B cell (primary cell): ENCODE results near the gene FKBP15. TPM values are rescaled to one million over a fixed set of nuclear protein-coding genes. Genes with fewer than 3 reads are reported as not detected.

Experiments used
- ATAC-seq: fragments of 200-7000 bp; cut with Tn5 transposase; one replicate; pipeline ENCODE4 v1.10.0; 2021; ENCODE audit warnings: low read depth, mild to moderate bottlenecking, moderate number of reproducible peaks, moderate library complexity
- CTCF ChIA-PET: fragments of 350-600 bp; sonication (Branson Sonifier 250); formaldehyde crosslinking; loops from one replicate; lab custom pipeline; 2021; ENCODE audit warnings: antibody characterized with exemption, inconsistent platforms; lab: Charles Lee
- POLR2A ChIA-PET: fragments of 350-600 bp; sonication (Branson Sonifier 250); formaldehyde crosslinking; loops from one replicate; lab custom pipeline; 2021; ENCODE audit warnings: antibody characterized with exemption; lab: Charles Lee
- DNase-seq: peaks from one replicate; pipeline ENCODE4 v3.0.0; 2013
- H2AFZ ChIP-seq: 2 replicates; pipeline ENCODE4 v1.6.1; 2012; ENCODE audit warnings: mild to moderate bottlenecking, low read depth, low read length; ENCODE audit not compliant: insufficient read depth, poor library complexity, severe bottlenecking
- H3K27ac ChIP-seq, 2 donors: 1 replicate in 1 of 2; 2 replicates in 1 of 2; pipeline ENCODE4 v1.5.1; 2012 to 2013; ENCODE audit warnings: low read length in 2 of 2, mild to moderate bottlenecking in 2 of 2, moderate library complexity in 1 of 2
- H3K27me3 ChIP-seq, 4 experiments: fragments of 200-600 bp in 1 of 4; sonication (generic) in 1 of 4; replicated peaks in 1 of 4; 1 replicate in 2 of 4; 2 replicates in 2 of 4; pipeline versions ENCODE4 v1.6.1 to v1.7.0; 2013 to 2016; ENCODE audit warnings: low read length in 3 of 4, mild to moderate bottlenecking in 2 of 4, mixed read lengths in 1 of 4, moderate library complexity in 1 of 4; ENCODE audit not compliant: insufficient read depth in 4 of 4, control insufficient read depth in 3 of 4; ENCODE audit errors: control extremely low read depth in 1 of 4
- H3K36me3 ChIP-seq, 2 experiments: replicated peaks in 1 of 2; 1 replicate in 1 of 2; 2 replicates in 1 of 2; pipeline versions ENCODE4 v1.6.1 to v1.7.1; 2013; ENCODE audit warnings: low read length in 1 of 2; ENCODE audit not compliant: insufficient read depth in 2 of 2, control insufficient read depth in 1 of 2; ENCODE audit errors: control extremely low read depth in 1 of 2, extremely low read depth in 1 of 2
- H3K4me1 ChIP-seq, 2 donors: fragments of 200-600 bp in 1 of 2; sonication (generic) in 1 of 2; 1 replicate in 1 of 2; 2 replicates in 1 of 2; pipeline versions ENCODE4 v1.5.1 to v1.6.1; 2013 to 2017; ENCODE audit warnings: low read length in 2 of 2; ENCODE audit not compliant: control insufficient read depth in 2 of 2, insufficient read depth in 2 of 2
- H3K4me2 ChIP-seq: replicated peaks from 2 replicates; pipeline ENCODE3; 2012; ENCODE audit warnings: mild to moderate bottlenecking, low read depth, low read length; ENCODE audit not compliant: poor library complexity, severe bottlenecking
- H3K4me3 ChIP-seq, 5 experiments: fragments of 200-600 bp in 1 of 5; sonication (generic) in 1 of 5; 1 replicate in 3 of 5; 2 replicates in 2 of 5; pipeline versions ENCODE4 v1.5.1 to v1.7.0; 2011 to 2016; ENCODE audit warnings: low read length in 4 of 5, mild to moderate bottlenecking in 4 of 5, low read depth in 2 of 5, control low read depth in 1 of 5, moderate library complexity in 1 of 5; ENCODE audit not compliant: insufficient read depth in 1 of 5; ENCODE audit errors: control extremely low read depth in 1 of 5, extremely low read depth in 1 of 5
- H3K79me2 ChIP-seq: fragments of 200-600 bp; sonication (generic); one replicate; pipeline ENCODE4 v1.6.0; 2016; ENCODE audit warnings: low read length; ENCODE audit not compliant: control insufficient read depth, insufficient read depth
- H3K9ac ChIP-seq: fragments of 200-600 bp; sonication (generic); 2 replicates; pipeline ENCODE4 v1.6.1; 2017; ENCODE audit warnings: mild to moderate bottlenecking, low read length, moderate library complexity
- H3K9me3 ChIP-seq, 3 donors: one replicate each; pipeline versions ENCODE4 v1.6.1 to v1.7.1; 2013; ENCODE audit warnings: low read length in 2 of 3; ENCODE audit not compliant: control insufficient read depth in 2 of 3, insufficient read depth in 1 of 3; ENCODE audit errors: control extremely low read depth in 1 of 3
- H4K20me1 ChIP-seq: 2 replicates; pipeline ENCODE4 v1.6.0; 2012; ENCODE audit warnings: mild to moderate bottlenecking, low read length; ENCODE audit not compliant: insufficient read depth, control insufficient read depth, poor library complexity, severe bottlenecking
- H3K27ac Mint-ChIP-seq: one replicate; pipeline ENCODE4 v1.8.0; 2021; ENCODE audit warnings: mixed read lengths
- H3K27me3 Mint-ChIP-seq: one replicate; pipeline ENCODE4 v1.8.0; 2021; ENCODE audit warnings: mixed read lengths
- H3K4me1 Mint-ChIP-seq: one replicate; pipeline ENCODE4 v1.8.0; 2021; ENCODE audit warnings: mixed read lengths
- H3K4me3 Mint-ChIP-seq: one replicate; pipeline ENCODE4 v1.8.0; 2021; ENCODE audit warnings: mixed read lengths
- H3K9me3 Mint-ChIP-seq: one replicate; pipeline ENCODE4 v1.8.0; 2022; ENCODE audit warnings: mixed read lengths; ENCODE audit not compliant: insufficient read depth
- CTCF ChIP-seq: fragments of 200-600 bp; IDR thresholded peaks from one replicate; pipeline ENCODE4 v1.8.0; 2022; ENCODE audit warnings: antibody characterized with exemption, mild to moderate bottlenecking
- EZH2 ChIP-seq: IDR thresholded peaks from 2 replicates; pipeline ENCODE4 v1.6.1; 2012; ENCODE audit warnings: borderline replicate concordance, low read depth, mild to moderate bottlenecking, moderate library complexity, low read length; ENCODE audit not compliant: insufficient read depth, poor library complexity, severe bottlenecking
- WGBS: methylation state at CpG from one replicate; pipeline ENCODE4 v1.1.5; 2013; ENCODE audit warnings: missing lambda C conversion rate; ENCODE audit not compliant: insufficient coverage; 5-methylcytosine and 5-hydroxymethylcytosine counted together
- intact Hi-C: fragments of 100-400 bp; cut with micrococcal nuclease; formaldehyde crosslinking; loops from one replicate; pipeline ENCODE4 v1.10.0; 2022
- polyA plus RNA-seq: library from polyadenylated mRNA; depleted of rRNA; stranded (reverse); fragments of >200 nt; gene quantifications from 2 replicates; pipeline ENCODE4 v1.2.3, GENCODE V29; 2012
- total RNA-seq, 2 donors: library from RNA; stranded (reverse); fragments of 120-200 nt in 1 of 2; gene quantifications; 1 replicate in 1 of 2; 2 replicates in 1 of 2; pipeline versions ENCODE4 v1.2.3 to v1.2.4, GENCODE V29; 2013 to 2022

FKBP15 gene
- total and polyA plus RNA-seq, 2 donors (not counting 1 experiment from before 2014, with no cell fraction given) = 21.1 to 40.6 TPM

DNA sequence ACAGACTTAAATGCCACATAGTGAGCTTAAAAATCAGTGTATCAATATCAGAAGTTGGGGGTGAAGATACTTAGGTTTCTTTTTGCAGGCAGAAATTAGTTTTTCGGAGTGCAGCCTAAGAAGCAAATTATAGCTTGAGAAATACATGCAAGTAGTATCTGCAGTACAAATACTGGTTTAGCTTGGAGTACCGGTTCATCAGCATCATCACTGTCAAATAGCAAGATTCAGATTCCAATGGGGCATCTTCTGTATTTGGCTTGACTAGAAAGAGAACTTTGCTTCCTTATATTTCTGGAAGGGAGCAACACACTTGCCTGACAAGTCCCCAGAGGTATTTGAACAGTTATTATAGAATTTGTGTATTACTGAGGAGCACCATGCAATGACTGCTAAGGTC is 20.1 kb upstream of the FKBP15 start:
- Histone ChIP-seq H3K9ac (no peak overlapping the region), H3K9me3 (no peaks in the 10 kb centered on the region), H3K4me2 (no peak overlapping the region), H3K36me3 (no peaks in the 10 kb centered on the region), H3K4me1 (no peaks in the 10 kb centered on the region), H4K20me1 (no peaks in the 10 kb centered on the region), H3K27me3 (no peaks in the 10 kb centered on the region), H3K79me2 (no peaks in the 10 kb centered on the region), H3K4me3 (no peak overlapping the region), H3K27ac (no peak overlapping the region), H2AFZ (no peak overlapping the region)
- ATAC-seq (no peak), DNase-seq (no peak)
- Mint-ChIP-seq H3K27me3 (no peaks in the 10 kb centered on the region), H3K9me3 (no peaks in the 10 kb centered on the region), H3K27ac (no peak overlapping the region), H3K4me3 (no peak overlapping the region), H3K4me1 (no peaks in the 10 kb centered on the region)
- ChIA-PET POLR2A (no interaction called here), CTCF (no interaction called here)
- WGBS = 100% methylated on average over 1 of the region's 2 CpGs
- intact Hi-C loops = no loop called here
- TF ChIP-seq CTCF (no peak), EZH2 (no peak)

- Histone ChIP-seq H4K20me1 (no peaks in the 10 kb centered on the region), H3K4me1 (no peaks in the 10 kb centered on the region), H2AFZ (no peak overlapping the region), H3K9me3 (no peaks in the 10 kb centered on the region), H3K36me3 (no peaks in the 10 kb centered on the region), H3K4me2 (no peak overlapping the region), H3K27me3 (no peaks in the 10 kb centered on the region), H3K79me2 (no peaks in the 10 kb centered on the region), H3K4me3 (no peak overlapping the region), H3K9ac (no peak overlapping the region), H3K27ac (no peak overlapping the region)
- POLR2A ChIA-PET = no interaction called here
- Mint-ChIP-seq H3K4me3 (no peak overlapping the region), H3K4me1 (peaks cover 9% of the 10 kb centered on the region), H3K27ac (no peak overlapping the region), H3K27me3 (no peaks in the 10 kb centered on the region), H3K9me3 (no peaks in the 10 kb centered on the region)
- CTCF ChIA-PET = no interaction called here
- DNase-seq = no peak
- no peak for TF ChIP-seq EZH2
- no peak for TF ChIP-seq CTCF
- ATAC-seq = no peak
- intact Hi-C loops = no loop called here
- 84% methylated on average over 3 of the region's 4 CpGs for WGBS
These were observed 17.8 kb upstream of the FKBP15 start for GRCh38 chr9:113238859-113239232.
